VCaP (cell line): Measurements from ENCODE around the gene SIRPA.

ENCODE experiments used
- H3K27ac ChIP-seq: fragments of 450-650 bp; 2 replicates; pipeline ENCODE4 v1.5.1; 2017
- TF ChIP-seq, protein P1 (sequence below): fragments of 450-650 bp; conservative IDR thresholded peaks from 2 replicates; pipeline ENCODE4 v1.5.1; 2017; ENCODE audit warnings: mild to moderate bottlenecking, moderate library complexity

Gene SIRPA

DNA sequence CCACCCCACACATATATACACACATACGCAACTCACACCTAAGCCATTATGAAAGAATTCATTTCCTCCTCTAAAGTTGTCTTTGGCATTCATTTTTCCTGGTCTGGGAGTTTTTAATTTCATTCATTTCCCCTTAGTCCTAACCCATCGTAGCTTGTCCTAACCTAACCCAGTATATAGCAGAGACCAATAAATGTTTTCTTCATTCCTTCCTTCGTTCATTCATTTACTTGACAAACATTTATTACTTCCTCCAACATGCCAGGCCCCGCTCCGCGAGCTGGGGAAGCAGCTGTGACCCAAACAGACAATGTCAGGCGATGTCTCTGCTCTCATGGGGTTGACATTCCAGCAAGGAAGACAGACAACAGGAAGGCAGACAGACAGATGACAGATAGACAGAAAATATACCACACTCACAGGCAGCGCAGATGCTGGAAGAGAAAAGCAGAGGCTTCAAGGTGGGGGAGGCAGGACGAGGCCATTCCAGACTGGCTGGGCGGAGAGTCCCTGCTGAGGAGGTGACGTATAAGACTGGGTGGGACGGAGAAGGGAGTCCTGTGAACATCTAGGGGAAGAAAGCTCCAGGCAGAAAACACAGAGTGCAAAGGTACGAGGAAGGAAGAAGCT lies 33.7 kb upstream of the SIRPA start:
- TF ChIP-seq, protein P1, sequence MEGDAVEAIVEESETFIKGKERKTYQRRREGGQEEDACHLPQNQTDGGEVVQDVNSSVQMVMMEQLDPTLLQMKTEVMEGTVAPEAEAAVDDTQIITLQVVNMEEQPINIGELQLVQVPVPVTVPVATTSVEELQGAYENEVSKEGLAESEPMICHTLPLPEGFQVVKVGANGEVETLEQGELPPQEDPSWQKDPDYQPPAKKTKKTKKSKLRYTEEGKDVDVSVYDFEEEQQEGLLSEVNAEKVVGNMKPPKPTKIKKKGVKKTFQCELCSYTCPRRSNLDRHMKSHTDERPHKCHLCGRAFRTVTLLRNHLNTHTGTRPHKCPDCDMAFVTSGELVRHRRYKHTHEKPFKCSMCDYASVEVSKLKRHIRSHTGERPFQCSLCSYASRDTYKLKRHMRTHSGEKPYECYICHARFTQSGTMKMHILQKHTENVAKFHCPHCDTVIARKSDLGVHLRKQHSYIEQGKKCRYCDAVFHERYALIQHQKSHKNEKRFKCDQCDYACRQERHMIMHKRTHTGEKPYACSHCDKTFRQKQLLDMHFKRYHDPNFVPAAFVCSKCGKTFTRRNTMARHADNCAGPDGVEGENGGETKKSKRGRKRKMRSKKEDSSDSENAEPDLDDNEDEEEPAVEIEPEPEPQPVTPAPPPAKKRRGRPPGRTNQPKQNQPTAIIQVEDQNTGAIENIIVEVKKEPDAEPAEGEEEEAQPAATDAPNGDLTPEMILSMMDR, result no peak

DNA sequence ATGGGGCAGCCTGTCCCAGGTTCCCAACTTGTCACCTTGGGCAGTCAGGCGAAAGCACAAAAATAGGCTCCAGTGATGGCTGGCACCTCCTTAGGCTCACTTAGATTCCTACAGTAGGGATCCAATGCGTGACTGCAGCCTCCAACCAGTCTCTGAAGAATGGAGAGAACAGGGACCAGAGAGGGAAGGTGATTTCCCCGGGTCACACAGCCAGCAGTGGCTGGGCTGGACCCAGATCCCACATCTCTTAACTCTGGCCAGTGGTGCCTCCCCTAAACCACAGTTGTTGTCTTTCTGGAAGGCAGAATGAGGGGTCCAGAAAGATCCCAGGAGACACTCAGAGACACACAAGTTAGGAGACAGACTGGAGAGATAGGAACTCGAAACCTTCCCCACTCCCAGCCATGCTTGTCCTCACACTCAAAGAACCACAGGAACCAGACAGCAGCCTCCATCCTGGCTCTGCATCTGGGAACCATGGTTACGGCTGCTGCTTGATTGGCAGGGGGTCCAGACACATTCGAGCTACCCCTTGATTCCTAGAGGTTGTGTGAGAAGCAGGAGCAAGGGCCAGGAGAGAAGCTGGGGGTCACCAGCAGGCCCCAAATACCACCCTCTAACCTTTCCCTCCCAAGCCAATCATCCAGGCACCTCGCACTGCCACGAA lies 33.1 kb upstream of the SIRPA start:
- no peak overlapping the region for H3K27ac ChIP-seq
- TF ChIP-seq, protein P1, result no peak

More for the DNA sequence above, 33.7 kb upstream of the SIRPA start:
- no peak overlapping the region for H3K27ac ChIP-seq

DNA sequence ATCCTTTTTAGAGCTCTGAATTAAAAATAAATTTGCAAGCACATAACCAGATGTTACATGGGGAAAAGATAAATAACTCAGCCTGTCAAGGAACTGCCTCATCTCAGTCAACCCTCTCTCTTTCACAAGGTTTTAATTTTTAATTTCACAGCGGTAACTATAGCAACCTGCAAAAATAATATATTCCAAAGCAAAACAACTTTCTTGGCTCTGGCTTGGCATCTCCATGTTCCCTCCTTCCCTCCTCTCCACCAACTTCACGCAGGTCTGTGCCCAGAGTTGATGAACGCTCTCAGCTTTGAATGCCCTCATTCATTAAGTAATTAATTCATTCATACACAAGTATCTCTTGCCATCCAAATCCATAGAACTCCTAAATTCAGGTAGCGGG lies 32.5 kb upstream of the SIRPA start:
- no peak overlapping the region for H3K27ac ChIP-seq
- TF ChIP-seq, protein P1, result no peak

DNA sequence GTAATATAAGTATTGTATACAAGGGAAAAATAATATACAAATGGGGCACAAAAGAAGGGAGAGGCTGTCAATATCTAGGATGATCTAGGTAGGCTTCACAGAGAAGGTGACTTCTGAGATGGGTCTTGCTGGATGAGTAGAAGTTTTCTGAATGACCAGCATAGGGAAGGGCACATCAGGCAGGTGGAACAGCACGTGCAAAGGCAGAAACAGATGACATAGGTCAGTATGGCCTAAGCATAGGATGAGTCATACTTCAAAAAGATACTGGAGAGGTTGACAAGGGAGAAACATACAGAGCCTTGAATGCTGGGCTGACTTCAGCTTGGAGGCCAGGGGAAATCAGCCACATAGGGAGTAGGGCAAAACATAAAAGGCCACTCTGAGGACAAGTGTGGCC lies 31.9 kb upstream of the SIRPA start:
- no peak overlapping the region for H3K27ac ChIP-seq
- TF ChIP-seq, protein P1, result no peak

DNA sequence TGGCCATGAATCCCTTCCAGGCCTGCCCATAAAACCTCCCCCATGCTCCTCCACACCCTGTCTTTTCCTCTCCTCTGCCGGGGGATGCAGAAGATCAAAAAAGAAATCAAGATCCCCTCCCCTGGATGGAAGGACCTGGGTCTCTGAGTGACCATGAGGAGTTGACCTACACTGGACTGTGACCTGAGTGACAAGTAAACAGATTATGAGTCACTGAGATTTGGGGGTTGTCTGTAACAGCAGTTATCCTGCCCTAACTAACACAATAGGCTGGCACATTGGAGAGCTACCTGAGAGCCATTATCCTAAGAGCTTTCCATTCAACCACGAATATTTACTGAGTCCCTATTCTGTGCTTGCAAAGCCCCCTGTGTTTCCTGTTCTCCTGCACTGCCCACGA lies 28.4 kb upstream of the SIRPA start:
- TF ChIP-seq, protein P1, result no peak
- no peak overlapping the region for H3K27ac ChIP-seq

DNA sequence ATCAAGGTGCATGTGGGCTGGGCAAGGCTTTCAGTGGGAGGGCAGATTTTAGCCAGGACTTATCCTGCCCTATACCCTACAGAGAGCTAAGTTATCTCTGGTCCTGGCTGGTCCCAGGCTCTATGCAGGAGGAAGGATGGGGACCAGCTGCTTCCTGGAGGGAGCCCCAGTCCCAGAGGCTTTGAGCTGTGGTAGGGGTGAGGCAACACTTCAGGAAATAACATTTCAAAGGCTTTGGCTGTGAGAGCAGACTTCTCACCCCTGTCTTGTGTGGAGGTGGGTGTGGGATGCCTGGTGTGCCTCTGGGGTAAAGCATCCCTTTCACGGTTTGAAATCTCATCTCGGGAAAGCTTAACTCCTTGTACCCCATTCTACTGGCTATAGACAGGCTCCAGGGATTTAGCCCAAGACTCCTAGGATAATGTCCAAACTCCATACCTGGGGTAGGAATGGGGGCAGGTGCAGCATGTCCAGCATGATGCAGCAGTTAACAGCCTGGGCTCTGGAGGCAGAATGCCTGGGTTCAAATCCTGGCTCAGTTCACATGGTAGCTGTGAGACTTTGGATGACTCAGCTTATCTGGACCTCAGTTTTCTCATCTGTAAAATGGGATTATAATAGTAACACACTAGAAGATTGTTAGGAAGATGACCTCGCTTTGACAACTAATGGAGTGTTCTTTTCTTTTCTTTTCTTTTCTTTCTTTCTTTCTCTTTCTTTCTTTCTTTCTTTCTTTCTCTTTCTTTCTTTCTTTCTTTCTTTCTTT lies 27.5 kb upstream of the SIRPA start:
- TF ChIP-seq, protein P1, result no peak
- H3K27ac ChIP-seq, result no peak overlapping the region

DNA sequence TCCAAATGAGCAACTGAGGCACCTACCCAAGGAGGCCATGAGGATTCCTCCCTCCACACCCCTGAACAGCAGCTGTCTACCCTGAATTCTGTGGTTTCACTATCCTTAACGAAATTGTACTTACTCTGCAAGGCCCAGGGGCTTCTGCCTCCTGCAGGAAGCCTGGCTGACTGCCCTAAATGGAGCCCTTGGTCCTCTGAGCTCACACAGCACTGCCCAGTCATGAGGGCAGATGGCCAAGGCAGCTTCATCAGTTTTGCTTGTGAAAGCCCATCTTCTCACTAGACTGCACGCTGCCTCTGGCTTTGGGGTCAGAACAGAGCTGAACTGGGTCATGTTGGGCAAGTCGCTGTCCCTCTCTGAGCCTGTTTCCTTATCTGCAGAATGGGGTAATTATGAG lies 26.4 kb upstream of the SIRPA start:
- no peak overlapping the region for H3K27ac ChIP-seq
- TF ChIP-seq, protein P1, result no peak
